ENCODE measurements around the gene MAD2L2. TPM values are rescaled to one million over a fixed set of nuclear protein-coding genes. Genes with fewer than 3 reads are reported as not detected.

The MAD2L2 gene
- total and polyA plus RNA-seq, 9 of the 15 experiments (the other 6 are each of a cell fraction or from before 2014, with no cell fraction given) = 12.4 to 286 (median 143) TPM

DNA sequence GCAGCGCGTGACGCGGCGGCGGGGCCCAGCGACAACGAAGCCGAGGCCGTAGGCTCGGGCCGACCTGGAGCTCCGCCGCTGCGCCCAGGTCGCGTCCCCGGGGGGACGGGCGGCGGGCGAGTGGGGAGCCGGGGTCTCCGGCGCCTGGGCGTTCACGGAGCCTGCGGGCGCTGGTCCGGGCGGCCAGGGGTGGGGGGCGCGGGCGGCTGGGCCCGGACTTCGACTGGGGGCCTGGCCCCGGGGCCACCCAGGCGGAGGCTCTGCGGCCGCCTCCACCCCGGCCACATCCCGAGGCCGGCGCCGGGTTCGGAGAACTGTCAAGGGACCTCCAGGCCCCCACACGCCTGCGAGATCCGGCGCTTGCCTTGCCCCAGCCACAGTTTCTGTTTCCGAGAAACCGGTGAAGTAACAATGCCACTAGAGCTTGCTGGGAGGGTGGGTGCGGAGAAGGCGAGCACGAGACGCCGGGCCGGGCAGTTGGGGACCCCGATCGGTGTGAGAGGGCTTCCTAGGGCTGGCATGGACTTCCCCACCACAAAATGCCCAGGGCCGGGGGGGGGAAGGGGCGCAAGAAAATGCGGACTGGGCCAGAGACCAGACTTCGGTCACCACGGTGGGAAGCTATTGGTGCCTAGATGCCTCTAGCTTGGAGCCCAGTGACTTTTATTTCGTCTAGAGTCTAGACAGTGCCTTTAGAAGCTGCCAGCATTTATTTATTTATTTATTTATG lies 16.4 kb downstream of the MAD2L2 start:
- BruUV-seq (replicated peaks) = TSS peak; percentile 34
- ChIA-PET POLR2A (interaction anchor here (0.6 to 2.5 kb wide), 19 partner anchors 9 to 280 kb away, joined by 3 to 18 read pairs (median 4); partner anchors contain the start of genes FBXO2 and FBXO44), CTCF (ENCODE audit: low intra/inter-chr PET ratio) (interaction anchor here (0.9 to 2.4 kb wide), 3 partner anchors 14 to 85 kb away, joined by 4 to 17 read pairs (median 8); no protein-coding TSS in a partner anchor)
- ATAC-seq (peak; percentile 45), FAIRE-seq (peak; percentile 44), DNase-seq (ENCODE audit: extremely low read depth in 1 of 4, low spot score in 3 of 4) (peak in 2 of 4 experiments; percentile 62)
- Histone ChIP-seq H3K9me3 (replicated peaks; ENCODE audit: control insufficient read depth, insufficient read depth, low read depth, low read length) (no peaks in the 10 kb centered on the region), H4K20me1 (replicated peaks; ENCODE audit: control insufficient read depth, insufficient read depth, low read length) (no peaks in the 10 kb centered on the region), H3K36me3 (ENCODE audit: control insufficient read depth, insufficient read depth, low read length) (peaks cover 26% of the 10 kb centered on the region; the same call in 1 of the 3 replicates), H3K4me2 (ENCODE audit: insufficient read depth, low read length) (peak overlapping the region; percentile 75), H2AFZ (ENCODE audit: low read depth, low read length) (peak overlapping the region; percentile 69), H3K9ac (ENCODE audit: insufficient read depth in 1 of 2, low read depth in 2 of 2, low read length in 2 of 2) (peak overlapping the region; percentile 63 to 95), H3K79me2 (ENCODE audit: control insufficient read depth, insufficient read depth, low read length) (peaks cover 7% of the 10 kb centered on the region), H3K4me3 (peak overlapping the region; percentile 60), H3K27me3 (ENCODE audit: control insufficient read depth in 2 of 2, insufficient read depth in 2 of 2, low read length in 2 of 2) (no peaks in the 10 kb centered on the region), H3K4me1 (replicated peaks in 1 of 2; ENCODE audit: control insufficient read depth in 2 of 2, insufficient read depth in 2 of 2, low read length in 2 of 2) (peaks cover 6 to 41% of the 10 kb centered on the region in 2 experiments; a peak in 4 of 5 replicates), H3K27ac (ENCODE audit: extremely low read depth, low read depth, low read length) (peak overlapping the region; percentile 76), H3K9me1 (ENCODE audit: control insufficient read depth, insufficient read depth, low read length) (no peaks in the 10 kb centered on the region)
- in situ Hi-C loops (cut with MboI) (no loop called here), intact Hi-C loops (cut with micrococcal nuclease) (loop anchor here (10.0 kb wide), 1 partner anchor 220 kb away; no protein-coding TSS in a partner anchor)
- WGBS (ENCODE audit: insufficient coverage, low coverage, missing lambda C conversion rate) = 5% methylated on average over 36 of the region's 66 CpGs
- TF ChIP-seq NCOA6 (IDR thresholded peaks at IDR 0.05) = no peak
- TF ChIP-seq SRF (CRISPR knock-in tag; IDR thresholded peaks at IDR 0.05) = 0 out of 4 replicates have a peak, but pooled peaks of 1 of the 2 experiments have one; percentile 23
- peak; percentile 51; the same call in 1 of the 2 replicates for TF ChIP-seq SMAD4 (CRISPR knock-in tag; conservative IDR thresholded peaks at IDR 0.05)
- TF ChIP-seq MEF2A (IDR thresholded peaks at IDR 0.05; ENCODE audit: control insufficient read depth, low read depth, low read length) = no peak
- no peak for TF ChIP-seq CREB5 (CRISPR knock-in tag; IDR thresholded peaks at IDR 0.05)
- TF ChIP-seq CREB3L1 (IDR thresholded peaks at IDR 0.05; ENCODE audit: borderline replicate concordance, low read depth) = no peak
- TF ChIP-seq TRIM28 (IDR thresholded peaks at IDR 0.05) = no peak
- TF ChIP-seq, protein P1, sequence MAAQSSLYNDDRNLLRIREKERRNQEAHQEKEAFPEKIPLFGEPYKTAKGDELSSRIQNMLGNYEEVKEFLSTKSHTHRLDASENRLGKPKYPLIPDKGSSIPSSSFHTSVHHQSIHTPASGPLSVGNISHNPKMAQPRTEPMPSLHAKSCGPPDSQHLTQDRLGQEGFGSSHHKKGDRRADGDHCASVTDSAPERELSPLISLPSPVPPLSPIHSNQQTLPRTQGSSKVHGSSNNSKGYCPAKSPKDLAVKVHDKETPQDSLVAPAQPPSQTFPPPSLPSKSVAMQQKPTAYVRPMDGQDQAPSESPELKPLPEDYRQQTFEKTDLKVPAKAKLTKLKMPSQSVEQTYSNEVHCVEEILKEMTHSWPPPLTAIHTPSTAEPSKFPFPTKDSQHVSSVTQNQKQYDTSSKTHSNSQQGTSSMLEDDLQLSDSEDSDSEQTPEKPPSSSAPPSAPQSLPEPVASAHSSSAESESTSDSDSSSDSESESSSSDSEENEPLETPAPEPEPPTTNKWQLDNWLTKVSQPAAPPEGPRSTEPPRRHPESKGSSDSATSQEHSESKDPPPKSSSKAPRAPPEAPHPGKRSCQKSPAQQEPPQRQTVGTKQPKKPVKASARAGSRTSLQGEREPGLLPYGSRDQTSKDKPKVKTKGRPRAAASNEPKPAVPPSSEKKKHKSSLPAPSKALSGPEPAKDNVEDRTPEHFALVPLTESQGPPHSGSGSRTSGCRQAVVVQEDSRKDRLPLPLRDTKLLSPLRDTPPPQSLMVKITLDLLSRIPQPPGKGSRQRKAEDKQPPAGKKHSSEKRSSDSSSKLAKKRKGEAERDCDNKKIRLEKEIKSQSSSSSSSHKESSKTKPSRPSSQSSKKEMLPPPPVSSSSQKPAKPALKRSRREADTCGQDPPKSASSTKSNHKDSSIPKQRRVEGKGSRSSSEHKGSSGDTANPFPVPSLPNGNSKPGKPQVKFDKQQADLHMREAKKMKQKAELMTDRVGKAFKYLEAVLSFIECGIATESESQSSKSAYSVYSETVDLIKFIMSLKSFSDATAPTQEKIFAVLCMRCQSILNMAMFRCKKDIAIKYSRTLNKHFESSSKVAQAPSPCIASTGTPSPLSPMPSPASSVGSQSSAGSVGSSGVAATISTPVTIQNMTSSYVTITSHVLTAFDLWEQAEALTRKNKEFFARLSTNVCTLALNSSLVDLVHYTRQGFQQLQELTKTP (IDR thresholded peaks at IDR 0.05; ENCODE audit: low read depth in 1 of 2, partially characterized antibody in 2 of 2) = no peak
- no peak for TF ChIP-seq ZFPM2 (CRISPR knock-in tag; IDR thresholded peaks at IDR 0.05)
- TF ChIP-seq CXXC5 (CRISPR knock-in tag; IDR thresholded peaks at IDR 0.05) = no peak
- 0 out of 2 replicates have a peak, but pooled peaks have one; percentile 43 for TF ChIP-seq ZNF347 (CRISPR knock-in tag; IDR thresholded peaks at IDR 0.05; ENCODE audit: low read depth)
- TF ChIP-seq KDM5B (IDR thresholded peaks at IDR 0.05; ENCODE audit: insufficient replicate concordance, low read depth, low read length) = peak; percentile 39
- TF ChIP-seq, protein P2, sequence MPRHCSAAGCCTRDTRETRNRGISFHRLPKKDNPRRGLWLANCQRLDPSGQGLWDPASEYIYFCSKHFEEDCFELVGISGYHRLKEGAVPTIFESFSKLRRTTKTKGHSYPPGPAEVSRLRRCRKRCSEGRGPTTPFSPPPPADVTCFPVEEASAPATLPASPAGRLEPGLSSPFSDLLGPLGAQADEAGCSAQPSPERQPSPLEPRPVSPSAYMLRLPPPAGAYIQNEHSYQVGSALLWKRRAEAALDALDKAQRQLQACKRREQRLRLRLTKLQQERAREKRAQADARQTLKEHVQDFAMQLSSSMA (CRISPR knock-in tag; IDR thresholded peaks at IDR 0.05) = peak; percentile 62; the same call in 1 of the 2 replicates
